GM23338 (cell line): ENCODE data around the gene MPND.

Source experiments
- CTCF ChIP-seq, 2 experiments: fragments of 200-600 bp in 1 of 2; sonication (generic) in 1 of 2; conservative IDR thresholded peaks; 2 replicates each; pipeline versions ENCODE4 v1.5.1 to v1.6.1; 2016 to 2017; ENCODE audit warnings: antibody characterized with exemption in 2 of 2, low read depth in 2 of 2, mild to moderate bottlenecking in 2 of 2, moderate library complexity in 1 of 2
- EZH2phosphoT487 ChIP-seq: fragments of 200-600 bp; sonication (generic); IDR thresholded peaks from one replicate; pipeline ENCODE4 v1.8.1; 2018; ENCODE audit warnings: antibody characterized with exemption; ENCODE audit not compliant: unreplicated experiment
- NANOG ChIP-seq: IDR thresholded peaks from 2 replicates; pipeline ENCODE4 v1.6.1; 2016; ENCODE audit warnings: antibody characterized with exemption, borderline replicate concordance
- REST ChIP-seq: IDR thresholded peaks from one replicate; pipeline ENCODE4 v1.6.1; 2018; ENCODE audit warnings: antibody characterized with exemption; ENCODE audit not compliant: unreplicated experiment

- TF ChIP-seq CTCF (conservative IDR thresholded peaks at IDR 0.05; ENCODE audit: low read depth in 2 of 2) (no peak), EZH2phosphoT487 (no peak), NANOG (no peak), REST (no peak)
These were observed 24.2 kb upstream of the MPND start for GRCh38 chr19:4319067-4319718.
